GM21576 (cell line): ENCODE measurements around the gene CDC37.
A peak's percentile ranks its signal among the peaks of the same experiment; 100 is the strongest.
"Not testable (repeated sequence)": the region's sequence is repeated elsewhere in the genome, so short reads cannot be mapped to it uniquely, and the experiment has no call there.

ENCODE experiments used
- ATAC-seq: cut with Tn5 transposase; IDR thresholded peaks from one replicate; pipeline ENCODE4 v1.9.1; 2021; ENCODE audit warnings: mild to moderate bottlenecking, moderate library complexity; ENCODE audit not compliant: unreplicated experiment

Gene CDC37

DNA sequence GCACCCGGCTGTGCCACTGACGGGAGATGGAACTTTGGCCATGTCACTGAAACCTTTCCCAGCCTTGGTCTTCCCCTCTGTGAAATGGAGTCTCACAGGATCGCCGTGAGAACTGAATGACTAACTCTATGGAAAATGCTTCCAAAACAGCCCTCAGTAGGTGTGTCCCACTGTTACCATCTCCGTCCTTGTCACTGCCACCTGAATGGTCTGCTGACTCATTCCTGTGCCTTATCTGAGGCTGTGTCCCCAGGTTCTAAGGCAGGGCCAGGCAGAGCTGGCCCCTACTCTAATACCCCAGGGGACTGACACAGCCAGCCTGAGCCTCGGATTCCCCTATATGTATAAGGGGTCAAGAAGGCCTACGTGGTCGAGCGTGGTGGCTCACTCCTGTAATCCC lies 4.5 kb downstream of the CDC37 start:
- ATAC-seq: no peak

DNA sequence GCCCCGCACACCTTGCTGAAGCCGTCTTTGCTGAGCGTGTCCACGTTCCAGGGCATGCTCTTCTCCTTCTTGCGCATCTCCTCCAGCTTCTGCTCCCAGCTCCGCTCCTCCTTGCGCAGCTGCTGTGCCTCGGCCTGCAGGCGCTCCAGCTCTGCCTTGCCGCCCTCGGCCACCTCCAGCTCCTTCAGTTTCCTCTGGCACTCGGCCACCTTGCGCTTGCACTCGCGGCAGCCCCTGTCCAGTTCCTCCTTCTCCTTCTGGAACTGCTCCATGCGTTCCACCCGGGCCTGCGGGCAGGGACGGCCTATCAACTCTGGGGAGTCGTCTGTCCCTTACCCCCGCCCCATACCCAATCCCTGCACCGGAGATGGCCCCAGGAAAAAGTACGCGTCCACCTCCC lies 7.4 kb downstream of the CDC37 start:
- no peak for ATAC-seq

DNA sequence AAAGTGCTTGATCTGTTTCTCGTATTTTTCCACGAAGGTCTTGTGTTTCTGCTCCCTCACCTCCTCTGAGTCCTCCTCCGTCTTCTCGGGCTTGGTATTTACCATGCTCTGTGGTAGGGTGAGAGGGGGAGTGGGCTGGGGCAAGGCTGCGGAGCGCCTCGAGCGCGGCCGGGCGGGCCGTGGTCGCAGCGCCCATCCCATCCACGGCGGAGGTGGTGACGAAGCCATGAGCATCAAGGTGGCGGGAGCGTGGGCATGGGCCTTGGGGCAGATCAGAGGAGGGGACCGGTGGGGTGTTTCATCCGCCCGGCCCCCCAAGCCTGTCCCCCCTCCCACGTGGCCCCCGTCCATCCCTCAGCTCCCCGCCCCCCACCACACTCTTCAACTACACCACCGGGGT lies 7.9 kb downstream of the CDC37 start:
- ATAC-seq: no peak

DNA sequence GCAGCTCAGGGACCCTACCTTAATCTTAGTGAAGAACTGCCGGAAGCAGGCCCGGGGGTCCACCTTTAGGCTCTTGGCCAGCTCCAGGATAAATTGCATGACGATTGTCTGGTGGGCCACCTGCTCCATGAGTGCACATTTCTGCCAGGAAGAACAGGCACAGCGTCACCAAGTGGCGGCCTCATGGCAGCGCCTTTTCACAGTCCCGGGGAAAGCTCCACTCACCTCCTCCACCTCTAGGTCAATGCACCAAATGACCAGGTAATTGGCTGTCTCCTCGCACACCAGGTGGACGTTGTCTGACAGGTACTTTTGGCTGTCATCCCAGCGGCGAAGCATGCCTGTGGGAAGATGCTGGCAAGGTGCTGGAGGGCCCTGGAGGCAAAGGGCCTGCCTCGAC lies 8.3 kb downstream of the CDC37 start:
- no peak for ATAC-seq

DNA sequence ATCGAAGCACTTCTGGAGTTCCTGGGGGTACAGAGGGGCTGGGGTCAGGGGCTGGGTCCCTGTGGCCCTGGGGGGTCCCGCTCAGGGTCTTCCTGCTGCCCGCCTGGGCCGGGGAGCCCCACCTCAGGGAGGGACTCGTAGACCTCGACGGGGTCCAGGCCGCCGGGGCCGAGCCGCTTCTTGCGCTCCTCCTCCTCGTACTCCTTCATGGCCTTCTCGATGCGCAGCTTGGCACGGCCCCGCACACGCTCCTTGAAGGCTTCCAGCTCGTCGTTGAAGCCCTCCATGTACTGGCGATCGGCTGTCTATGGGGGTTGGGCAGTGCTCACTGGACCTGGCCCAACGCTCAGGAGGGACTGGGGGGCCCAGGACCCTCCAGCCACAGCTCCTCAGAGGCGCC lies 10.2 kb downstream of the CDC37 start:
- no peak for ATAC-seq

DNA sequence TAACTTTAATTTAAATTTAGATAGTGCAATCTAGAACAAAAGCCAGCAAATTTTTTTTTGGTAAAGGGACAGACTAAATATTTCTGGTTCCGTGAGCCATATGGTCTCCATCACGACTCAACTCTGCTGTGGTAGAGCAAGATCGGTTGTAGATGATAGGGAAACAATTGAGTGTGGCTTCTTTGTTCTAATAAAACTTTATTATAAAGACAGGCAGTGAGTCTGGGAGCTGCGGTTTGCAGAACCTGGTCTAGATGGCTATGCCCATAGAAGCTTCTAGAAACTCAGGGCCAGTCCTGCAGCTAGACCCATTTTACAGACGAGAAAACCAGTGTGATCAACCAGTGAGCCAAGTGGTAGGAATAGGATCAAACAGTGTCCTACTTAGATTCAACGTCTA lies 11.2 kb downstream of the CDC37 start:
- no peak for ATAC-seq

DNA sequence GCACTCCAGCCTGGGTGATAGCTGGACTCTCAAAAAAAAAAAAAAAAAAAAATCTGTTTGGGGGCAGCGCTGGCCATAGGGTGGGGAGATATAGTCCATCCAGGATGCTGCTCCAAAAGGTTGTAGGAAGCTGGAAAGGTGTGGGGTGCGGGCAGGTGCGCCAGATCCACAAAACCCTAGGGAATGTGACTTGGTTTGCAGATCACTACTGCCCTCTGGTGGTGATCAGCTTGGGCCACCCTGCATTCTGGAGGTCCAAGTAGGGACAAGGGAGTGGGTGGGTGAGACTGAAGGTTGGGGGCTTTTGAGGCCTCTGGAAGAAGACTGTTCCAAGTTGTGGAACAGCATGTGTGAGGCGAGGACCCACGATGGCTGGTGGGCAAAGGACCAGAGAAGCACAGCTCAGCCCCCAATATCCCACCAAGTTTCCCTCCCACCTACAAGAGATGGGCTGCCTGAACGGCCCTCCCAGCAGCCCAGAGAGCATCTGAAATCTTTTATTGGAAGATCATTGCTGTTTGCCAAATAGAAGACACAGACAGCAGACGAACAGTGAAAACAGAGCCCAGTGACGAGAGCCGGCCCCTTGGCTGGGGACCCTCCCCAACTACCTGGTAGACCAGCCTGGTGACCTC lies 12.6 kb downstream of the CDC37 start:
- no peak for ATAC-seq

DNA sequence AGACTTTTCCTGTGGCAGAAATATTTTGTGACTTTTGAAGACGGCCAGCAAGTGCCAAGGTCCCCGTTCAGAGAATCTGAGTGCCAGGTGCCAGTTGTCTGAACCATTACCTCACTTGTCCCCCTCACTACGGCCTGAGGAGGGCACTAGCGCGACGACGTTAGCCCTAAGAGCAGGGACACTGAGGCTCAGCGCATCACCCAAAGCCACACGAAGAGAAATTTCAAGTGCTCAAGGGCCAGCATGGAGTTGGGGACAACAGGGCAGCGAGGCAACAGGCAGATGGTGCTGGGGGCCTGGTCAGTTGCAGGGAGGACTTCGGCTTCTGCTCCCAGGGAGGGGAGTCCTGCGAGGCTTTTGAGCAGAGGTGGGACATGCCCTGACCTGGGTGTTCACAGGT lies 13.5 kb downstream of the CDC37 start:
- ATAC-seq: no peak

DNA sequence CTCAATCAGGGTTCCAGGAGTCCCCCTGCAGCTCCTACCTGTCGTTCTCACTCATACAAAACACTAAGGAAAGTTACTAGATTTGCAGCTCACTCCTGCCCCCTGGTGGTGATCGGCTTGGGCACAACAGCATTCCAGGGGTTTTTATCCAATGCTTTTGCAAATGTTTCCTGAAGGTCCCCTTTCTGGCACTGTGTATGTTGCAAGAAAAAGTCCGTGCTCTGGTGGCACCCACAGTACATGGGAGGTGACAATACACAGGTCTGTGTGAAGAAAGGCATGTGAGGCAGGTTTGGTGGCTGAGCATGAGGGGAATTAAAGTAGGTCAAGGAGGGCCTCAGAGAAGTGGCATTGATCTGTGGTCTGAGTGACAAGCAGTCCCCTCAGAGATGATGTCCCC lies 14.4 kb downstream of the CDC37 start:
- no peak for ATAC-seq

DNA sequence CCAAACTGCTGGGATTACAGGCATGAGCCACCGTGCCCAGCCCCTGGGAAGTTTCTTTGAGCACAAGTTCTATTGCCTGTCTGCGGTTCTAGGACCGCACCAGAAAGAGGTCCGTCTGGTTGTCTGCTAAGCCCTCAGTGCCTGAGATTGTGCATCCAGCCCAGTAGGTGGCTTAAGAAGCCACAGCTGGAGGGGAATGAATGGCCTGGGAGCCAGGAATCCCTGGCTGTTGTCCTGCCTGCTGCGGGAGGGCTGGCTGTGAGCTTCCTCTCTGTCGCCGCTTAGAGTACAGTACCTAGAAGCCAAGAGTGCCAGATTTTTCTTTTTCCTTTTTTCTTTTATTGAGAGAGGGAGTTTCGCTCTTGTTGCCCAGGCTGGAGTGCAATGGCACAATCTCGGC lies 18.8 kb downstream of the CDC37 start:
- no peak for ATAC-seq

DNA sequence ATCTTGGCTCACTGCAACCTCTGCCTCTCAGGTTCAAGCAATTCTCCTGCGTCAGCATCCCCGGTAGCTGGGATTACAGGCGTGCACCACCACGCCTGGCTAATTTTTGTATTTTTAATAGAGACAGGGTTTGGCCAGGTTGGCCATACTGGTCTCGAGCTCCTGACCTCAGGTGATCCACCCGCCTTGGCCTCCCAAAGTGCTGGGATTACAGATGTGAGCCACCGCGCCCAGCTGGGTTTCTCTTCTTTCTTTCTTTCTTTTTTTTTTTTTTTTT lies 20.2 kb downstream of the CDC37 start:
- ATAC-seq: not testable (repeated sequence)

DNA sequence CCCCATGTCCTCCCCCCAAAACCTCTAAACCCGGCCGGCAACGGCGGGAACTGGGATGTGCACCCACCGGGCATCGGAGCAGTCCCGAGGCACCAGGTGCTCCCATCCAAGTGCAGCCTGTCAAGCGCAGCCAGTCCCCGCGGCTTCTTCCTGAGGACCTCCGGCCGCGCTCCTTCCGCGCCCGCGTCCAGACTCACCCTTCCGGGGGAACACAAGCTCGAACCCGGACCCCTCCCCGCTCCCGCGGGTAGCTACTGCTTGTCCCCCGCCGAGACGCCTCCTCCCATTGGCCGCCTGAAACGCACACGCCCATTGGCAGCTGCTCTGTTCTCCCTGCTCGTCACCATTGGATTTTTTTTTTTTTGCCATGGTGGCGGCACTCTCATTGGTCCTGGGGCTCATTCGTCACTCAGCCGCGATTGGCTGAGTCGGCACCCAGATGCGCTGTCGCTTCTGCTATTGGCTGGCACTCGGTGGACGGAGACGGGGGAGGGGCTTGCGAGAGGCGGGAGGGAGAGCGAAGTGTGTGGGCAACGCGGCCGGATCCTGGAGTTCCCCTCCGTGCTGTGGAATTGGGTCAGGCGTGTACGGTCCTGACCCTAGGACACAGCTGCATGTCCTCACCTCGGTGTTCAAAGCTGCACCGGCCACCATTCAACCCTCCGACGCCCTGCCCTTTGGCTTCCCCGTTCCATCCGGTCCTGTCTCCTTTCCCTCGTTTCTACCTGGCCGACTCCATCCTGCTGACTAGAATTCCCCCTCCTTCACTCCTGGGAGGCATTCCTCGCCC lies 22.8 kb downstream of the CDC37 start, which contains the start of gene TYK2:
Gene TYK2 (minus strand): TSS at position 260 of the 790 bp plus-strand sequence. CDS start 2,166 bp downstream, outside the sequence.
- ATAC-seq: peak; percentile 88

DNA sequence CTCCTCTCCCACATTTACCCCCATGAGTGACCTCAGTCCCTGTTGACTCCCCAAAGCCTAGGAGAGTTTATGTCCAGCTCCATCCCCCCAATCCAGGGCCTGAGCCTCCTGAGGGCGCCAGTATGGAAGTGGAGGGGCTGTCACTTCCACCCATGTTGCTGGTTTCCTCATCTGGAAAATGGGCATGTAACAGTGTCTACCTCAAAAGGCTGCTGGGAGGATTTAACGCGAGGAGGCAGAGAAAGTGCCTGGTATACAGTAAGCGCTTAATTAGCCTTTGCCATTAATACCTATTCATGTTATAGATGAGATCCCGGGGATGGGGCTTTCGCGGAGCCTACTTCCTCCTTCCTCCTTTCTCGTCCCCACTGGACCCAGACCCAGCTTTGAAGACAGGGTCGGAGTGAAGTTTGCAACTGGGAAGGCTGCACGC lies 23.4 kb downstream of the CDC37 start:
- ATAC-seq: no peak

DNA sequence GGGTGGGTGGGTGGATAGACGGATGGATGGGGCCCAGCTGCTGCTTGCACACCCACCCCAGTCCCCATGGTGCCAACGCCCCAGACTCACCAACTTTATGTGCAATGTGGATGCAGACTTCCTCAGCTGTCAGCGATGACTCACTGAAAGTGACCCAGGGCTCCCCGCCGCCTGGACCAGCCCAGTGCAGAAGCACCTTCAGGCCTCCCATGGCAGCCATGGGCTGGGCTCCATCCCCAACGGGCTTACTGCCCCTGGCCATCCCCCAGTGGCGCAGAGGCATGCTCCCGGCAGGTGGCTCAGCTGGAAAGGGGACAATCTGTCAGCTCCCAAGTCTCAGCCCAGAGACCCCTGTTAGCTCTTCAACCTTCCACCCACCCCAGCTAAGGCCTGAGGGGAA lies 25.2 kb downstream of the CDC37 start:
- ATAC-seq: no peak

DNA sequence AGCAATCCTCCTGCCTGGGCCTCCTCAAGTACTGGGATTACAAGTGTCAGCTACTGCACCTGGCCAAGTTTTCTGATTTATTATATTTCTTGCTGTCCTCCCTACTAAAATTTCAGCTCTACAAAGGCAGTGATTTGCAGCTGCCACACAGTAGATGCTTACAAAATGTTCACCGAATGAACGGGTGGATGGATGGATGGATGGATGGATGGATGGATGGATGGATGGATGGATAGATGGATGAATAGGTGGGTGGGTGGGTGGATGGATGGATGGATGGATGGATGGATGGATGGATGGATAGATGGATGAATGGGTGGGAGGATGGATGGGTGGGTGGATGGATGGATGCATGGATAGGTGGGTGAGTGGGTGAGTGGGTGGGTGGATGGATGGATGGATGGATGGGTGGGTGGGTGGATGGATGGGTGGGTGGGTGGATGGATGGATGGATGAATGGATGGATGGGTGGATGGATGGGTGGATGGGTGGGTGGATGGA lies 26.2 kb downstream of the CDC37 start:
- not testable (repeated sequence) for ATAC-seq

DNA sequence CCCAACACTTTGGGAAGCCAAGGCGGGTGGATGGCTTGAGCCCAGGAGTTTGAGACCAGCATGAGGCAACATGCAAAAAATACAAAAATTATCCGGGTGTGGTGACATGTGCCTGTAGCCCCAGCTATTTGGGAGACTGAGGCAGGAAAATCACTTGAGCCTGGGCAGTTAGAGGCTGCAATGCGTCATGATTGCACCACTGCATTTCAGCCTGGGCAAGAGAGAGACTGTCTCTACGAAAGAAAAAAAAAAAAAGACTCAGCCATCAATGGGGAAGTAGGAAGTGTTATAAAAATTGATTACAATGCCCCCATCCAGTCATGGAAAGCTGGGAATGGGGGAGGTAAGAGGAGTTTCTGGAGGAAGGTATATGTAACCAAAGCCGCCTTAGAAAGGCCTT lies 28.4 kb downstream of the CDC37 start:
- ATAC-seq: no peak

DNA sequence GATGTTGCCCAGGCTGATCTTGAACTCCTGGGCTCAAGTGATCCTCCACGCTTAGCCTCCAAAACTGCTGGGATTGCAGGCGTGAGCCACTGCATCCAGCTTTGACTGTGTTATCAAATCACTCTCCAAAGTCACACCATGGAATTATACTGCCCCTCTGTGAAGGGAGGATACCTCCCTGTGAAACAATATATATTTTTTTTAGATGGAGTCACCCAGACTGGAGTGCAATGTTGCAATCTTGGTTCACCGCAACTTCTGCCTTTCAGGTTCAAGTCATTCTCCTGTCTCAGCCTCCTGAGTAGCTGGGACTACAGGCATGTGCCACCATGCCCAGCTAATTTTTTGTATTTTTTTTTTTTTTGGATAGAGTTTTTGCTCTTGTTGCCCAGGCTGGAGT lies 30.7 kb downstream of the CDC37 start:
- no peak for ATAC-seq

DNA sequence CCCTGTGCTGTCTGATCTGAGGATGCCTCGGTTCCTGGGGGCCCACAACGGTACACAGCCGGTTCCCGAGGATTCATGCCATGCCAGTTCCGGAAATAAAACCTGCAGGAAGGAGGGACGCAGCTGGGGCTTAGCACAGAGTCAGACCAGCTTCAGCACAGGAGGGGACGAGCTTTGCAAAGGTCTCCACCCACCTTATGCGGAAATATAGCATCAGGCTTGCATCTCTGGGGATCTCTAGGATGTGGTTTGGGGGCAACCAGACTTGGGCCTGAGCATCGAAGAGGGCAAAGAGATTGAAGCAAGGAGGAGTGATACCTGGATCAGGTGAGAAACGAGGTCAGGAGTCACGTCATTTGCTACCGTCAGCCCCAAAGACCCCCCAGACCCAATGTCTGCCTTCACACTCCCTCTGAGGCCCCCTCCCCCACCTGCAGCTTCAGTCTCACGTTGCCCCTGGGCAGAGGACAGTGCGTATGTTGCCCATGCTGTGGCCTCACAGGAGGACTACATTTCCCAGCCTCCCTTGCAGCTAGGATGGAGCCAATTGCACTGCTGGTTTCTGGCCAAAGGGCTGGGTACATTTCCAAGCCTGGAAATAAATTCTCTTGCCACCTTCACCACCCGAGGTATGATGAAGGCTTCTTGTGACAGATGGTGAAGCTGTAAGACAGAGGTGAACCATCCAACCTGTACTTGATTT lies 35.1 kb downstream of the CDC37 start:
- no peak for ATAC-seq

DNA sequence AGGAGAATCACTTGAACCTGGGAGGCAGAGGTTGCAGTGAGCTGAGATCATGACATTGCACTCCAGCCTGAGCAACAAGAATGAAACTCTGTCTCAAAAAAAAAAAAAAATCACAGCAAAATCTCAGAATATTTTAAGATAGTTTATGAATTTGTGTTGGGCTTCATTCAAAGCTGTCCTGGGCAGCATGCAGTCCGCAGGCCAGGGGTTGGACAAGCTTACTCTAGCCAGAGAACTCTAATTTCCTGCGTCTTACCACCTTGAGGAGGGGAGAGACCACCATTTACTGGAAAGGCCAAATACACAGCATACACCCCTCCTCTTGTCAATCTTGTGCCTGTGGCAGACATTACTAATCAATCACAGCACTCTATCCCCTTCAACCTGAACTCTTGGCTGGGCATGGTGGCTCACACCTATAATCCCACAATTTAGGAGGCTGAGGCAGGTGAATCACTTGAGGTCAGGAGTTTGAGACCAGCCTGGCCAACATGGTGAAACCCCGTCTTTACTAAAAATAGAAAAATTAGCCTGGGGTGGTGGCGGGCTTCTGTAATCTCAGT lies 36.3 kb downstream of the CDC37 start:
- not testable (repeated sequence) for ATAC-seq

DNA sequence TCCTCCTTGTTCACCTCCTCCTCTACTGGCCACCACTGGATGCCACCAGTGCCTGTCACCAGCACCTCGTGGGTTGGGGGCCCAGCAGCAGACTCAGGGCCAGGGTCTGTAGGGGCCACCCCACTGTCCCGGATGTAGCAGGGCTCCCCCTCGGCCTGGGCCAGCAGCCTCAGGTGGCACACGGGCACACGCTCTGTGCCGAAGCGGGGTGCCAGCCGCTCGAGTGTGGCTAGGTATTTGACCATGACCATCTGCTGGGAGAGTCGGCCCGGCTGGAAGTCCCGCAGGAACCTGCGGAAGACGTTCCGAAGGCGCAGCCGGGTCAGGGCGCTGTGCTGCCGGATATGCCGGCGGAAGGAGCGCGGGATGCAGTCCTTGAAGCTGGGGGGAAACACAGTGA lies 37.8 kb downstream of the CDC37 start:
- no peak for ATAC-seq

DNA sequence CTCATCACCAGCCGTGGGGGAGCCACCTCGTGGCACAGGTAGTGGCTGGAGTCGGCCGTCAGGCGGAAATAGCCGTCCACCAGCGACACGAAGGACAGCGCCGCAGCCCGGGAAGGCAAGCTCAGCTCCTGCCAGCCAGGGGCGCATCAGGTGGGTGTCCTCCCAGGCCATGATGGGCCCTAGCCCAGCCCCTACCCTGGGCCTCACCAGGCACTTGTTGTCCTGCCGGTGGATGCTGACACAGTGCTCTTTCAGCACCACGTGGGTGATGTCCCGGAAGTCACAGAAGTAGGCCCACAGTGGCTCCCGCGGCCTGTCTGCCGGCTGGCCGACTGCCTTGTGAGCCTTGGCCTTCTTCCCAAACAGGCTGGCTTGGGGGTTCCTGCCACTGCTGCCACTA lies 38.7 kb downstream of the CDC37 start:
- no peak for ATAC-seq
